HepG2 (cell line): ENCODE results near the gene CDC23. TPM values are rescaled to one million over a fixed set of nuclear protein-coding genes. Genes with fewer than 3 reads are reported as not detected.

Source experiments
- ATAC-seq: fragments of 200-7000 bp; cut with Tn5 transposase; 3 replicates; pipeline ENCODE4 v1.9.1; 2020; ENCODE audit warnings: mild to moderate bottlenecking, moderate library complexity
- BruUV-seq: library from RNA; stranded (reverse); fragments of 400-500 nt; replicated peaks from 2 replicates; lab custom pipeline; 2021; lab: Mats Ljungman, UMichigan
- CTCF ChIA-PET: fragments of 300-600 bp; formaldehyde crosslinking; extraction: SDS; loops from one replicate; lab custom pipeline; 2021; ENCODE audit warnings: low total read pairs, inconsistent platforms, low intra/inter-chr PET ratio; lab: Yijun Ruan, JAX
- POLR2A ChIA-PET: fragments of 350-600 bp; sonication (Branson Sonifier 250); formaldehyde crosslinking; loops from one replicate; lab custom pipeline; 2020; ENCODE audit warnings: antibody characterized with exemption, inconsistent platforms; lab: Yijun Ruan, JAX
- DNase-seq: peaks from one replicate; pipeline ENCODE4 v3.0.0-alpha.2; 2015; ENCODE audit warnings: low spot score
- FAIRE-seq: peaks from 3 replicates; lab custom pipeline; 2011; peaks lifted over from hg19 to GRCh38; lab: Jason Lieb, UNC
- H2AFZ ChIP-seq: one replicate; pipeline ENCODE4 v1.6.1; 2011; ENCODE audit warnings: low read length, inconsistent platforms
- H3K27ac ChIP-seq: fragments of 300-600 bp; 3 replicates; pipeline ENCODE4 v1.8.0; 2011; ENCODE audit warnings: mixed run types, mild to moderate bottlenecking, mixed read lengths, low read length, inconsistent platforms; ENCODE audit not compliant: insufficient read depth; ENCODE audit errors: extremely low read length
- H3K27me3 ChIP-seq, 2 experiments: fragments of 200-600 bp in 1 of 2; 2 replicates in 1 of 2; 3 replicates in 1 of 2; pipeline versions ENCODE4 v1.6.0 to v1.8.0; 2011; ENCODE audit warnings: low read length in 2 of 2, mild to moderate bottlenecking in 2 of 2, moderate library complexity in 2 of 2, inconsistent platforms in 1 of 2; ENCODE audit not compliant: insufficient read depth in 2 of 2, control insufficient read depth in 1 of 2
- H3K36me3 ChIP-seq, 2 experiments: fragments of 200-600 bp in 1 of 2; replicated peaks in 1 of 2; 2 replicates in 1 of 2; 3 replicates in 1 of 2; pipeline versions ENCODE4 v1.5.1 to v1.8.0; 2011; ENCODE audit warnings: low read length in 2 of 2, inconsistent platforms in 1 of 2; ENCODE audit not compliant: insufficient read depth in 2 of 2, control insufficient read depth in 1 of 2
- H3K4me1 ChIP-seq: 2 replicates; pipeline ENCODE4 v1.5.1; 2012; ENCODE audit warnings: low read length, inconsistent platforms; ENCODE audit not compliant: insufficient read depth
- H3K4me2 ChIP-seq: 2 replicates; pipeline ENCODE4 v1.6.0; 2011; ENCODE audit warnings: low read depth, low read length, inconsistent platforms
- H3K4me3 ChIP-seq, 3 experiments: fragments of 200-600 bp in 1 of 3; sonication (generic), shearing (Covaris generic) in 1 of 3; replicated peaks in 1 of 3; 2 replicates each; pipeline ENCODE4 v1.5.1; 2011 to 2016; ENCODE audit warnings: low read length in 3 of 3, inconsistent platforms in 2 of 3, low read depth in 2 of 3, mild to moderate bottlenecking in 2 of 3, control low read depth in 1 of 3, mixed read lengths in 1 of 3; ENCODE audit not compliant: insufficient read depth in 1 of 3
- H3K79me2 ChIP-seq: one replicate; pipeline ENCODE4 v1.6.1; 2011; ENCODE audit warnings: low read length, inconsistent platforms; ENCODE audit not compliant: insufficient read depth
- H3K9ac ChIP-seq: 2 replicates; pipeline ENCODE4 v1.6.0; 2011; ENCODE audit warnings: mild to moderate bottlenecking, low read depth, low read length, inconsistent platforms; ENCODE audit not compliant: insufficient read depth
- H3K9me3 ChIP-seq: 2 replicates; pipeline ENCODE4 v1.5.1; 2012; ENCODE audit warnings: mild to moderate bottlenecking, low read length
- H4K20me1 ChIP-seq: 2 replicates; pipeline ENCODE4 v1.6.0; 2011; ENCODE audit warnings: inconsistent platforms, mild to moderate bottlenecking, low read length, moderate library complexity; ENCODE audit not compliant: insufficient read depth
- EP300 ChIP-seq, 3 experiments: sonication (generic) in 1 of 3; formaldehyde crosslinking in 1 of 3; IDR thresholded peaks; 2 replicates each; pipeline versions ENCODE4 v1.5.1 to v1.6.1; 2011 to 2020; ENCODE audit warnings: low read depth in 2 of 3, low read length in 2 of 3, borderline replicate concordance in 1 of 3, improper control_type of control experiment in 1 of 3, mild to moderate bottlenecking in 1 of 3, missing genetic modification reagents in 1 of 3, moderate library complexity in 1 of 3
- ETV5 ChIP-seq: IDR thresholded peaks from 2 replicates; pipeline ENCODE4 v1.6.1; 2018; ENCODE audit warnings: missing biosample characterization, missing genetic modification reagents, inconsistent platforms, borderline replicate concordance
- HIVEP1 ChIP-seq: sonication (generic); formaldehyde crosslinking; IDR thresholded peaks from 2 replicates; pipeline ENCODE4 v1.4.0; 2020; ENCODE audit warnings: mild to moderate bottlenecking, missing genetic modification reagents
- HNF4A ChIP-seq: sonication (generic); formaldehyde crosslinking; IDR thresholded peaks from 2 replicates; pipeline ENCODE4 v1.4.0; 2020; ENCODE audit warnings: missing genetic modification reagents
- NFRKB ChIP-seq: fragments of 450-650 bp; IDR thresholded peaks from 2 replicates; pipeline ENCODE4 v1.6.1; 2017
- NR2C2 ChIP-seq: sonication (generic); formaldehyde crosslinking; IDR thresholded peaks from 2 replicates; pipeline ENCODE4 v1.4.0; 2020; ENCODE audit warnings: missing genetic modification reagents, mild to moderate bottlenecking, moderate library complexity, borderline replicate concordance
- NR2F2 ChIP-seq: IDR thresholded peaks from 2 replicates; pipeline ENCODE4 v1.6.1; 2012; ENCODE audit warnings: low read depth, inconsistent platforms, borderline replicate concordance
- RARA ChIP-seq: IDR thresholded peaks from 2 replicates; pipeline ENCODE4 v1.6.1; 2016; ENCODE audit warnings: missing genetic modification reagents, missing compliant biosample characterization
- TCF7 ChIP-seq: sonication (generic); IDR thresholded peaks from 2 replicates; pipeline ENCODE4 v1.6.1; 2016; ENCODE audit warnings: antibody characterized with exemption, low read depth
- ZEB1 ChIP-seq: IDR thresholded peaks from 2 replicates; pipeline ENCODE4 v1.6.1; 2012; ENCODE audit warnings: mild to moderate bottlenecking, low read depth, inconsistent platforms; ENCODE audit not compliant: insufficient replicate concordance
- ZNF251 ChIP-seq: sonication (generic); formaldehyde crosslinking; IDR thresholded peaks from 2 replicates; pipeline ENCODE4 v1.9.0; 2021; ENCODE audit warnings: mild to moderate bottlenecking, missing genetic modification reagents
- ZNF281 ChIP-seq: sonication (generic); formaldehyde crosslinking; IDR thresholded peaks from 2 replicates; pipeline ENCODE4 v1.4.0; 2020; ENCODE audit warnings: missing genetic modification reagents, borderline replicate concordance
- ZNF362 ChIP-seq: sonication (generic); formaldehyde crosslinking; IDR thresholded peaks from 2 replicates; pipeline ENCODE4 v1.4.0; 2020; ENCODE audit warnings: missing genetic modification reagents, mild to moderate bottlenecking, borderline replicate concordance
- ZNF768 ChIP-seq: sonication (generic); formaldehyde crosslinking; IDR thresholded peaks from 2 replicates; pipeline ENCODE4 v1.4.0; 2020; ENCODE audit warnings: missing genetic modification reagents
- WGBS: methylation state at CpG from one replicate; pipeline ENCODE4 v1.1.6; 2017; ENCODE audit warnings: low lambda C conversion rate; 5-methylcytosine and 5-hydroxymethylcytosine counted together
- in situ Hi-C: cut with HindIII; loops from 2 replicates; pipeline ENCODE4 v1.10.0; 2017; ENCODE audit warnings: low pct_unique_long_range_greater_than_20kb; ENCODE audit not compliant: extremely low pct_ligation_motif_present
- intact Hi-C: fragments of 100-400 bp; cut with micrococcal nuclease; formaldehyde crosslinking; loops from one replicate; pipeline ENCODE4 v1.10.0; 2022; ENCODE audit not compliant: unreplicated experiment
- polyA plus RNA-seq, 8 experiments: library from polyadenylated mRNA; depleted of rRNA in 3 of 8; stranded (reverse) in 7 of 8; unstranded in 1 of 8; fragments of >200 nt; fragmentation: Illumina TruSeq in 4 of 8; extraction: Trizol in 4 of 8; gene quantifications; 2 replicates each; pipeline versions ENCODE4 v1.2.1 to v1.2.3, GENCODE V29; 2011 to 2016; ENCODE audit warnings: low read depth in 4 of 8, missing spikeins in 1 of 8, mixed read lengths in 1 of 8; ENCODE audit not compliant: insufficient read depth in 1 of 8
- total RNA-seq, 5 experiments: library from RNA; depleted of rRNA; stranded (reverse); fragments of >200 nt; fragmentation: Illumina TruSeq; extraction: Trizol; gene quantifications; 2 replicates each; pipeline ENCODE4 v1.2.3, GENCODE V29; 2016; ENCODE audit warnings: low read depth in 1 of 5

The CDC23 gene
- total and polyA plus RNA-seq, 2 of the 13 experiments (the other 11 are each of a cell fraction or from before 2014, with no cell fraction given) = 38.3 to 47.7 TPM

- peak; percentile 46 for ATAC-seq
- no peak for FAIRE-seq
- in situ Hi-C loops = no loop called here
- Histone ChIP-seq H2AFZ (no peak overlapping the region), H3K79me2 (no peaks in the 10 kb centered on the region), H3K36me3 (no peaks in the 10 kb centered on the region), H3K4me2 (peak overlapping the region; percentile 48), H3K9me3 (no peaks in the 10 kb centered on the region), H3K27ac (no peak overlapping the region), H3K9ac (no peak overlapping the region), H4K20me1 (no peaks in the 10 kb centered on the region), H3K4me1 (peaks cover 50% of the 10 kb centered on the region), H3K27me3 (peaks cover 0 to 18% of the 10 kb centered on the region in 2 experiments; a peak in 3 of 5 replicates), H3K4me3 (no peak overlapping the region)
- ChIA-PET POLR2A (interaction anchor here (0.6 kb wide), 1 partner anchor 159 kb away, joined by 4 read pairs; no protein-coding TSS in a partner anchor), CTCF (no interaction called here)
- 0% methylated on average over 4 of the region's 4 CpGs for WGBS
- intact Hi-C loops = no loop called here
- TF ChIP-seq NFRKB (no peak), EP300 (IDR thresholded peaks at IDR 0.05; ENCODE audit: low read depth in 2 of 2, low read length in 2 of 2) (peak in 1 of 2 experiments; percentile 28; a peak in 1 of 4 replicates), EP300 (CRISPR knock-in tag; IDR thresholded peaks at IDR 0.05; ENCODE audit: borderline replicate concordance) (no peak), ZNF362 (CRISPR knock-in tag) (peak; percentile 84), TCF7 (0 out of 2 replicates have a peak, but pooled peaks have one; percentile 13), HNF4A (CRISPR knock-in tag) (0 out of 2 replicates have a peak, but pooled peaks have one; percentile 12)
- peak; percentile 56 for DNase-seq
- BruUV-seq = no TSS peak
Observed at GRCh38 chr5:138246334-138246733, 33.2 kb upstream of the CDC23 start.

- H3K36me3 ChIP-seq = no peaks in the 10 kb centered on the region
- CTCF ChIA-PET = no interaction called here
- TF ChIP-seq HIVEP1 = no peak
- TF ChIP-seq ZNF281 (CRISPR knock-in tag) = peak; percentile 84
- TF ChIP-seq NR2C2 (CRISPR knock-in tag) = peak; percentile 57; the same call in 1 of the 2 replicates
- TF ChIP-seq RARA (CRISPR knock-in tag) = peak; percentile 57
- no peak for TF ChIP-seq ZNF768 (CRISPR knock-in tag)
- TF ChIP-seq ZNF251 = no peak
- no peak for TF ChIP-seq ZEB1
- peak; percentile 68 for TF ChIP-seq NR2F2
- peak; percentile 37; the same call in 1 of the 2 replicates for TF ChIP-seq ETV5 (CRISPR knock-in tag)
Observed at GRCh38 chr5:138245717-138246116, 32.6 kb upstream of the CDC23 start.

More at GRCh38 chr5:138245717-138246116, 32.6 kb upstream of the CDC23 start:
- Histone ChIP-seq H3K4me1 (peaks cover 54% of the 10 kb centered on the region), H4K20me1 (no peaks in the 10 kb centered on the region), H2AFZ (no peak overlapping the region), H3K4me2 (peak overlapping the region; percentile 48), H3K9me3 (no peaks in the 10 kb centered on the region), H3K4me3 (no peak overlapping the region), H3K27ac (no peak overlapping the region), H3K27me3 (peaks cover 0 to 25% of the 10 kb centered on the region in 2 experiments; a peak in 3 of 5 replicates), H3K79me2 (no peaks in the 10 kb centered on the region), H3K9ac (no peak overlapping the region)
- BruUV-seq = no TSS peak
- intact Hi-C loops = no loop called here
- peak; percentile 55 for FAIRE-seq
- POLR2A ChIA-PET = interaction anchor here (0.6 kb wide), 1 partner anchor 158 kb away, joined by 4 read pairs; no protein-coding TSS in a partner anchor
- in situ Hi-C loops = no loop called here
- 0% methylated on average over 1 of the region's 1 CpG for WGBS
- DNase-seq = peak; percentile 65
- peak; percentile 63 for ATAC-seq
